Activated CD8-positive, alpha-beta memory T cell treated with anti-CD3 and anti-CD28 coated beads for 48 hours (primary cell): ENCODE results near the gene PICK1.

Experiments used
- DNase-seq, 3 experiments: peaks; one replicate each; pipeline ENCODE4 v3.0.0-alpha.2; 2020; ENCODE audit warnings: low read depth in 2 of 3, low spot score in 2 of 3

PICK1 gene

DNA sequence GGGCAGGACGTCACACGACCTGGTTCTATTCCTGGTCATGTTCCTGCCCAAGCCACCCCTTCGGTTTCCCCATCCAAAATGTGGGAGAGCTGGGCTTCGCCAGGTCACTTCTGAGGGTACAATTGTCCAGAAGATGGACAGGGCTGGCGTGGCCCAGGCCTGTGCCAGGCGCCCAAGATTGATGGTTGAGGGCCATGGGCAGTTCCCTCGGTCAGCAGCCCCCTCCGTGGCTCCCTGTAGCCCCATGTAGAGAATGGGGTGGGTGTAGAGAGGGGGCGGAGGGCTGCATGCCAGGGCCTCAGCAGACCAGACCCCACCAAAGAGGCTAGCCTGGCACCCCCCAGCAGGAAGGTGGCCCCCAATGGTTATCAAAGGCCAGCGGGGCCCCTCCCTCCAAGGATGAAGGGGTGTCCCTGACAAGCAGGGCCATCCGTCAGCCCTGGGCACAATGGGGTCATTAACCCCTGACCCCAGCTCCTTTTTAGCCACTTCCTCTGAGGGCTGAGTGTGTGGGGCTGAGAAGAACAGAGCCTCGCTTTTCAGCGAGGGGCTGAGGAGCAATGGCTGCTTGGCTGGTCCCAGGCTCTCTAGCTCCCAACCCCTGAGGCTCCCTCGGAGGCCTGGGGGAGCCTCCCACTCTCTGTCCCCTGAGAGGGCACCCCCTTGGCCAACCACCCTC is 11.0 kb upstream of the PICK1 start:
- DNase-seq: no peak

DNA sequence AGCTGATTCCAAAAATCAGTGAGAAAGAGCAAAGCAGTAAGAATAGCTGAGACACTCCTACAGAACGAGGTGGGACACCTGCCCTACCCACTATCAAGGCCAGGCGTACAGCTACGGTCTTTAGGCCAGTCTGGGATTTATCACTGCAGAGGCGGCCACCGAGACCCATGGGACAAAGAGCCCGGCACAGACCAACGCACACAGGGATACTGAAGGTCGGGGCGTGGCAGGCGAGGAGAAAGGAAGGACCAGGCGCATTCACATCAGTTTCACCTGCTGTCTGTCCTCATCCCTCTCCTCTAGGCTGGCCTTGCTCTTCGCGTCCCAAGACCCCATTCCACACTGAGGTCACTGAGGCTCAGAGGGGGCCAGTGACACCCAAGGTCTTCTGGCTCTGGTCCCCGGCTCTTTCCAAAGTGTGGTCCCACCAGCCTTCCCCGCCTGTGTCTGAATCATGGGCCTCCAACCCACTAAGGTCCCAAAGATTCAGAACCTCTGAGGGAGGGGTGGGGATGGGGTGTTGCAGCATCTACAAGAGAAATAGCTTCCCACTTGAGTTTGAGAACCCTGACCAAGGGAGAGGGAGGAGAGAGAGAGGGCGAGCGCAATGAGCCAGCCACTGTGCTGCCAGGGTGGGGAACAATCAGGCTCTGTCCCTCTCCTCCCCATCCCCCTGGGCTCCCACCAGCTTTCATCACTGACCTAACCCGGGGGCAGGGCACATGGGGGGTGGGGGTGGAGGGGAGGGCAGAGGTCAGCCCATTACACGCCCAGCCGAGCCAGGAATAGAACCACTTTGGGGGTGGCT is 7.2 kb upstream of the PICK1 start:
- no peak for DNase-seq

GRCh38 chr22:38050720-38051119 is 6.5 kb upstream of the PICK1 start:
- DNase-seq: no peak

- DNase-seq: no peak
These were observed 5.9 kb upstream of the PICK1 start for GRCh38 chr22:38051261-38051660.

DNA sequence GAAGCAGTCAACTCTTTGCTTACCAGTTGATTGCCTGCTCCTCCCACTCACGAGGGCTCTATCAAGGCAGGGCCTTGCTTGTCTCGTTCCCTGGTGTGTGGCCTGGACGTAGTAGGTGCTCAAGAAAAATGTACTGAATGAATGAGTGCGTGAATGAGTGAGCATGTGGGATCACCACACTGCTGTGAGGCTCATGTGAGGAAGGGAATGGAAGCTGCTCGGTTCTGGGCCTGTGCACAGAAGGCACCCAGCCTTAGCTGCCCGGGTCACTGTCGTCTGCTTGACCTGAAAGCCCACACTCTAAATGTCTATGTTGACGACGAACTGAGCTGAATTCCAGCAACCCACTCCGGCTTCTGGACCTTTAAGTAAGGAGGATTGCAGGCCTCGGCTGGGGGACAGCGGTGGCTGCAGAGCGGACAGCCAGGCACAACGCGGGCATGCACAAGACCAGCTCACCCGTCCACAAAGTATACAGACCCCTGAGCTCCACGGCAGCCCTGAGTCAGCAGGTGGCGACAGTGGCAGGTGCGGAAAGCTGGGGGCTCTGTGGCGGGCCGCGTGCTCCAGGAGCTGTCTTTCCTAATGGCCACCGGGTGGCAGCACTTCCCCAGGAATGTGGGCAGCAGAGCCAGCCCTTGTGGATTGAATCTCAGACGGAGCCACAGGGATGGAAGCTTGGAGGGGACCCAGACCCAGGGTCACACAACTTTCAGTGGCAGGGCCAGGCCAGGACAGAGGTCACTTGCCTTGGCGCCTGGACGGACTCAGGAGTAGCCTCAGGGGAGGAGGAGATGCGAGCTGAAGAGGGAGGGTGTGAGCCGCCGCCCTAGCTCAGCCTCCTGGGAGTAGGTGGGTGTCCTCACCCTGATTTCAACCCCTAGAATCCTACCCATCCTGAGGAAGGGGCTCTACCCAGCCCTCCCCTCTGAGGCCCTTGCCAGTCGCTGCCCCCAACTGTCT is 5.0 kb upstream of the PICK1 start:
- DNase-seq: peak; percentile 45 to 58 (median 51)

DNA sequence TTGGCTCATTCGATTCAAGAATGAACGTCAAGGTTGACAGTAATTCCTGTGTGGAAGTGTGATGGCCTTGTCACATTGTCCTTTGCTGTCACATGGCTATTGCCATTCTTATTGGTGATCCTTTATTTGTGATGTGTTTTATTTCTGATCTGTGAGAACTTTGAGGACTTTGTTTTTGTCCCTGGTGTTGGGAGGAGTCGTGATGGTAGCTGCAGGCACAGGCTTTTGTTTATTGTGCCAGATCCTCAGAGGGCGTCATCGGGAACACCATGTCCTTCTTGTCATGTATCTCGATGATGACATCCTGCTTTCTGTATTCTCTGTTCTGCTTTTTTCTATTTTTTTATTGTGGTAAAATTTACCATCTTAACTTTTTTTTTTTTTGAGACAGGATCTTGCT is 5.6 kb downstream of the PICK1 start:
- no peak for DNase-seq

- no peak for DNase-seq
These were observed 8.3 kb downstream of the PICK1 start for GRCh38 chr22:38065539-38065938.

GRCh38 chr22:38066381-38067027 is 9.3 kb downstream of the PICK1 start:
- DNase-seq: no peak

DNA sequence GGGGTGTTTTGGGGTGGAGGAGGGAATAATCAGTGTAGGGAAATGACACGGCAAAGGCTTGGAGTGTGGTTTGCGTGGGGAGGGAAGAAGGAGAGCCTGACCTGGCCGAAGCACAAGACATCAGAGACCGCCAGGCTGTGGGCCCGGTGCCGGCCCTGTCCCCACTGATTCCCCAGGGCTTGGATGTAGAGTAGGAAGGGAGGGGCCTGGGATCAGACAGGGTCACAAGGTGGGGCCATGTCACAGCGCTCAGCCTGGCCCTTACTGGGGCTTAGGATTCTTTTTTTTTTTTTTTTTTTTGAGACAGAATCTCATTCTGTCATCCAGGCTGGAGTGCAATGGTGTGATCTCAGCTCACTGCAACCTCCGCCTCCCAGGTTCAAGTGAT is 9.8 kb downstream of the PICK1 start:
- DNase-seq: no peak

- DNase-seq: no peak
These were observed 10.7 kb downstream of the PICK1 start for GRCh38 chr22:38067761-38068360.

DNA sequence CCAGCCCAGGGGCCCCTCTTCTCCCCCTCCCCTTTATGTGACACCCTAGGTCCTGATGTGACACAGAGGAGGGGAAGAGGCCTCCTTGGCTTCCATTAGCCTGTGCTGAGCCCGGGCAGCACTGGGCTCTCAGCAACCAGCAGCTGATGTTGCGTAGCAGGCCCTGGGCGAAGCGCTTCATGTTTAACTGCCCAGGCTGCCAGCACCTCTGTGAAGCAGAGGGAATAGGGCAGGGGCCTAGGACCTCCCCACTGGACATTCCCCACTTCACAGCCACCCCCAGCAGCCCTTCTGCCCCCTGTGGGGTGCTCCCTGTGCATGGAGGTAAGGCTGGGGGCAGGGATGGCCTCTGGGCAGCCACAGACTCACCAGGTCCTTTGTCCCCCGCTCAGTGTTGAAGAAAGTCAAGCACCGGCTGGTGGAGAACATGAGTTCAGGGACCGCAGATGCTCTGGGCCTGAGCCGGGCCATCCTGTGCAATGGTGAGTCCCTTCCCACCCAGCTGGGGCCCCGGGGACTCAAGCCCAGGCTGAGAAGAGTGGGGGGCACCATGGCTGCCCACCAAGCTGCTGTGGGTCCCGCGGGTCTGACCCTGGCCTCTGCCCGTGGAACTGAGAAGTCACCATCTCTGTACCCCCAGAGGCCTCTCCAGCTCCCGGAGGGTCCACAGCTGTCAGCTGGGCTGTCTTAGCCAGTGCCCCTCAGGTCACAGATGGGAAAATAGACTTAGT is 11.6 kb downstream of the PICK1 start:
- no peak for DNase-seq

DNA sequence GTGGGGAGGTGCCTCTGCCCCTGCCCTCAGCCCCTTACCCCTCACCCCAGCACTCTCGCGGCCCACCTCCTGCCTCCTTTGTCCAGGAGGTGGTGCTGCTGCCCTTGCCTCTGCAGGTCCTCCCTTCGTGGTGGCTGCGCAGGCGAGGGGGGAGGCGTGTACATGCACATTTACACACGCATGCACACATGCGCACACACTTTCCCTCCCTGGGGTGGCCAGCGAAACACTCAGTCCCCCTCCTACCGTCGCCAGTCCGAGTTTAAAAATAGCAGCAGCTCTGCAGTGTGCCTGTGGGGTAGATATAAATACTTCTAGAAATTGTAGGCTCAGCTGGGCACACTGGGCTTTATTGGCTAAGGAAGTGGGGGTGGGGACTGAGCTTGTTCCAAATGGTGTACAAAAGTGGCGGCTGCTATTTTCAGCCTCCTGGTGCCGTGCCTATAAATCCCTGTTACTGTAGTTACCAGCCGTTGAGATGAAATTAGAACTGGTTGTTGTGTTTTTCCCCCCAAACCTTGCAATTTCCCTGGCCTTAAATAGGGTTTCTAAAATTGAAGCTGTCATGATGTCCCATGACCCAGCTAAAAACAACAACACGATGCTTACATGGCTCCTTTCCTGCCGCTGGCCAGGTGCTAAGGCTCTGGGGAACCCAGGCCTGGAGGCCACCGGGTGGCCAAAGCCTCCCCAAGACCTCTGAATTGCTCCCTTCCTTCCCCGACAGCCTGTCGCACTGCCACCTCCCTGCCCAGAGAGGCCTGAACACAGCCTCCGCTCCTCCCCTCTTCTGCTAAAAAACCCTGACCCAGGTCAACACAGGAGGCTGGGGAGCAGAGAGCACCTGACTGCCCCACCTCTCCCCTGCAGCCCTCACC is 12.4 kb downstream of the PICK1 start:
- no peak for DNase-seq

DNA sequence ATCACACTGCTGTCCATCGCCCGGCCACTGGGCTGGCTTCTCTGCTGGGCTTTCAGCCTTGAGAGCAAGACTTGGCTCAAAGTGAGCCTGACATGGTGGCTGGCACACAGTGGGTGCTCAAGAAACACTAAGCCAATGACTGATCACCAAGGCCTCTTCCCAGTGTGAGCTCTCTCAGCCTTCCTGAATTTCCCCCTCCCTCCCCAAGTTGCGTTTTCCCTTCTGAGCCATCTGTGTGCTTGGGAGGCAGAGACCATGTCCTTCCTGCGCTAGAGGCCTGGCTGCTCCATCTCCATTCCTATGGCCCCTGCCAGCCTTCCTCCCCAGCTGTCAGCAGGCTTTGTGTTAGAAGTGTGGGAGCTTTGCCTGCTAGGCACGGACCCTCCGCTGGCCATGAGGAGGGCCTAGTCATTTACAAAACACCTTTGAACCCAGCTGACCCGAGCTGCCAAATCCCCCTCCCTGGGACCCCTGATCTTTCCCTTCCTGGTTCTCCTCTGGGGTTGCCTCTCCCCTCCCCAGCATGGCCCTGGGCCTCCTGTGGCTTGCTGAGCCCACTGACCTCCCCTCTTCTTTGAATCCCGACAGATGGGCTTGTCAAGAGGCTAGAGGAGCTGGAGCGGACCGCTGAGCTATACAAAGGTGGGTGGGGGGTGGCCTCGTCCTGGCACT is 13.2 kb downstream of the PICK1 start:
- no peak for DNase-seq

GRCh38 chr22:38071421-38072321 is 14.5 kb downstream of the PICK1 start:
- DNase-seq: no peak

- DNase-seq: no peak
These were observed 15.3 kb downstream of the PICK1 start for GRCh38 chr22:38072322-38073149.
